Raji (cell line): ENCODE results near the gene G6PC1.

Experiments
- POLR2A ChIP-seq: IDR thresholded peaks from 2 replicates; pipeline ENCODE4 v1.6.1; 2011; ENCODE audit warnings: low read depth, low read length, control low read depth; ENCODE audit not compliant: insufficient read depth

Gene G6PC1

DNA sequence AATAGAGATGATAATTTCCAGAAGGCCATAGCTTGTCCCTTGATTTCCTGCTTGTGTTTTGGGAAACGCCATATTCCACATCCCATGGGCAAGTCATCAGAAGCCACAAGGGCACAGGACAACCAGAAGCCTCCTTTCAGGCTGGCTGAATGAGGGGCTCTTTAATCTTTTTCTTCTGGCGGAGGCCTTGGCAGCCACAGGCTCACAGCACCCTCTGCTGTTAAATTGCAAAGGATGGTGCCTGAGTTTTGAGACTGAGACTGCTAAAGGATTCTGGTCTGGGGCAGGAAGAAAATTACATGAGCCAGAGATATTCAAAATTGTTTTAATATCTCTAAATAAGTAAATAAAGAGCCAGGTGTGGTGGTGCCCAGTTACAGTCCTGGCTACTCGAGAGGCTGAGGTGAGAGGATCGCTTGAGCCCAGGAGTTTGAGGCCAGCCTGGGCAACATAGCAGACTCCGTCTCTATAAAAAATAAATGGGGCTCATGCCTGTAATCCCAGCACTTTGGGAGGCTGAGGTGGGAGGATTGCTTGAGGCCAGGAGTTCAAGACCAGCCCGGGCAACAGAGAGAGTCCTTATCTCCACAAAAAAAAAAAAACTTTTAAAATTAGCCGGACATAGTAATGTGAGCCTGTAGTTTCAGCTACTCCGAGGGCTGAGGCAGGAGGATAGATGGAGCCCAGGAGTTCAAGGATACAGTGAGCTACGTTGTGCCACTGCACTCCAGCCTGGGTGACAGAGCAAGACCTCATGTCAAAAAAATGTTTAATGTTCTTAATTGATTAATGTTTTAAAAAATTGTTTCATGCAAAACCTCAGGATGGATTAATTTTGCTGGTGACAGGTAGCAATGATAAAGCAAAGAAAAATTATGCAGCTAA is 37.4 kb downstream of the G6PC1 start:
- no peak for TF ChIP-seq POLR2A

DNA sequence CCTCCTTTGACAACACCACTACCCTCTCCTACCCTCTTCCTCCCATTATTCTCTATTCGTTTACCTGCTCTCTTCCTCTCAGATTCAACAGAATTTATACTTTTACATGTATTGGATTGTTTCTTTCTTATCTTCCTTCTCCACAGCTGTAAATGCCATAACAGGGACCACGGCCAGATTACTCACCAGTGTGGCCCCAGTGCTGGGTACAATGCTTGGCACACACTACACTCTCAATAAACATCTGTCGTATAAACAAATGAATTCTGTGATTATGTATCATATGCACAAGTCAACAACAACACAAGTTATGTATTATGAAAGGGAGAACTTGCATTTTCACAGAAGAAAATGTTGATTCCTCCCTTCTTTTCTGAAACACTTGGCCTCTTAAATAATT is 43.6 kb downstream of the G6PC1 start:
- no peak for TF ChIP-seq POLR2A

DNA sequence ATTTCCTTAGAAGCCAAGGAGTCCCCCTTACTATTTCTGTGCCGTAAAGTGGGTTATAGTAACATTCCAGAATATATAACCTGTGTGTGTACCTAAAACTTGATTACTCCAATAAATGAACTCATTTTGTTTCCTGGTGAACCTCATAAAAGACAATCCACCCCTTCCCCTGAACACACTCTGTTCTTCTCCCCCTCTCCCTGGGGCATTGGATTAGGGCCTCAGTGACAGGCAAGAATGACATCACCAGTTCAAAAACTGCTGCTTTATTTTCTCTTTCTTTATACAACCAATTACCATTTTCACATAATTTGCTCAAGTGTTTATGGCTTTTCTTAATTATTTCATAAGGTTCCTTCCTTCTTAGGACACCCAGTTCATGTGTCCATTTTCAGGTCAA is 46.2 kb downstream of the G6PC1 start:
- no peak for TF ChIP-seq POLR2A

GRCh38 chr17:42950044-42950783 is 49.6 kb downstream of the G6PC1 start:
- TF ChIP-seq POLR2A, result no peak
